ENCODE data around the gene KLHL2. TPM values are rescaled to one million over a fixed set of nuclear protein-coding genes. Genes with fewer than 3 reads are reported as not detected.
"Not testable (repeated sequence)": the region's sequence is repeated elsewhere in the genome, so short reads cannot be mapped to it uniquely, and the experiment has no call there.

Gene KLHL2
- total RNA-seq, 4 donors from 2014 or later = 12.5 to 16.4 (median 14.1) TPM

DNA sequence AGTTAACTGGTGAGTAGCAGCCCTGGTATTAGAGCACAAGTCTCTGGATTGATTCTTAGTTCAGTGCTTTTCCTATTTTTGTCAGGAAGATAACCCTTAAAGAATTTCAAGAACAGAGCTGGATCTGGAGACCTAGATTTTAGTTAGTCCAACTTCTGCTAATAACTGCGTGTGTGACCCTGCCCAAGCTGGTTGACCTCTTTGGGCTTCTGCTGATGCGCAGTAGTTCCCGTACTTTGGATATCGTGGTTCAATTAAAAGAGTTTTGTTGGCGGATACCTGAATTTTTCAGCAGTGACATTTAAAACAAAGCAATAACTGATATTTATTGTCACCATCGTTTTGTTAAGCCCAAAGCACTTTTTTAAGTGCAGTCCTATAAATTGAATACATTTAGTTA, 129.4 kb downstream of the KLHL2 start:
- WGBS = 93% methylated on average over 6 of the region's 6 CpGs
- no peak overlapping the region for H3K27ac ChIP-seq
- H3K9me3 ChIP-seq = no peaks in the 10 kb centered on the region
- no peaks in the 10 kb centered on the region for H3K4me1 ChIP-seq
- H3K36me3 ChIP-seq = peaks cover 31% of the 10 kb centered on the region
- H3K4me3 ChIP-seq = no peak overlapping the region
- H3K27me3 ChIP-seq = no peaks in the 10 kb centered on the region
- DNase-seq (ENCODE audit: low spot score in 2 of 2) = no peak
- TF ChIP-seq EP300 (IDR thresholded peaks at IDR 0.05) (no peak), POLR2A (IDR thresholded peaks at IDR 0.05) (no peak), POLR2AphosphoS5 (IDR thresholded peaks at IDR 0.05) (no peak)
- TF ChIP-seq, protein P1, sequence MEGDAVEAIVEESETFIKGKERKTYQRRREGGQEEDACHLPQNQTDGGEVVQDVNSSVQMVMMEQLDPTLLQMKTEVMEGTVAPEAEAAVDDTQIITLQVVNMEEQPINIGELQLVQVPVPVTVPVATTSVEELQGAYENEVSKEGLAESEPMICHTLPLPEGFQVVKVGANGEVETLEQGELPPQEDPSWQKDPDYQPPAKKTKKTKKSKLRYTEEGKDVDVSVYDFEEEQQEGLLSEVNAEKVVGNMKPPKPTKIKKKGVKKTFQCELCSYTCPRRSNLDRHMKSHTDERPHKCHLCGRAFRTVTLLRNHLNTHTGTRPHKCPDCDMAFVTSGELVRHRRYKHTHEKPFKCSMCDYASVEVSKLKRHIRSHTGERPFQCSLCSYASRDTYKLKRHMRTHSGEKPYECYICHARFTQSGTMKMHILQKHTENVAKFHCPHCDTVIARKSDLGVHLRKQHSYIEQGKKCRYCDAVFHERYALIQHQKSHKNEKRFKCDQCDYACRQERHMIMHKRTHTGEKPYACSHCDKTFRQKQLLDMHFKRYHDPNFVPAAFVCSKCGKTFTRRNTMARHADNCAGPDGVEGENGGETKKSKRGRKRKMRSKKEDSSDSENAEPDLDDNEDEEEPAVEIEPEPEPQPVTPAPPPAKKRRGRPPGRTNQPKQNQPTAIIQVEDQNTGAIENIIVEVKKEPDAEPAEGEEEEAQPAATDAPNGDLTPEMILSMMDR (IDR thresholded peaks at IDR 0.05) = no peak

DNA sequence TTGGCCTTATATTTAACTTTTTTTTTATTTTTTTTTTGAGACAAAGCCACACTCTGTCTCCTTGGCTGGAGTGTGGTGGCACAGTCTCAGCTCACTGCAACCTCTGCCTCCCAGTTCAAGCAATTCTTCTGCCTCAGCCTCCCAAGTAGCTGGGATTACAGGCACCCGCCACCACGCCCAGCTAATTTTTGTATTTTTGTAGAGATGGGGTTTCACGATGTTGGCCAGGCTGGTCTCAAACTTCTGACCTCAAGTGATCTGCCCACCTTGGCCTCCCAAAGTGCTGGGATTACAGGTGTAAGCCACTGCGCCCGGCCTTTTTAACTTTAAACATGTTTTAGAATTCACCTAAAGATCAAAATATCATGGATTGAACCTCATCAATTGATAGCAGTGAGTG, 135.0 kb downstream of the KLHL2 start:
- not testable (repeated sequence) for H3K4me1 ChIP-seq; H3K27me3 ChIP-seq; H3K4me3 ChIP-seq; H3K9me3 ChIP-seq; DNase-seq (ENCODE audit: low spot score in 2 of 2); H3K27ac ChIP-seq
- peaks cover 35% of the 10 kb centered on the region for H3K36me3 ChIP-seq
- WGBS = 94% methylated on average over 5 of the region's 5 CpGs

DNA sequence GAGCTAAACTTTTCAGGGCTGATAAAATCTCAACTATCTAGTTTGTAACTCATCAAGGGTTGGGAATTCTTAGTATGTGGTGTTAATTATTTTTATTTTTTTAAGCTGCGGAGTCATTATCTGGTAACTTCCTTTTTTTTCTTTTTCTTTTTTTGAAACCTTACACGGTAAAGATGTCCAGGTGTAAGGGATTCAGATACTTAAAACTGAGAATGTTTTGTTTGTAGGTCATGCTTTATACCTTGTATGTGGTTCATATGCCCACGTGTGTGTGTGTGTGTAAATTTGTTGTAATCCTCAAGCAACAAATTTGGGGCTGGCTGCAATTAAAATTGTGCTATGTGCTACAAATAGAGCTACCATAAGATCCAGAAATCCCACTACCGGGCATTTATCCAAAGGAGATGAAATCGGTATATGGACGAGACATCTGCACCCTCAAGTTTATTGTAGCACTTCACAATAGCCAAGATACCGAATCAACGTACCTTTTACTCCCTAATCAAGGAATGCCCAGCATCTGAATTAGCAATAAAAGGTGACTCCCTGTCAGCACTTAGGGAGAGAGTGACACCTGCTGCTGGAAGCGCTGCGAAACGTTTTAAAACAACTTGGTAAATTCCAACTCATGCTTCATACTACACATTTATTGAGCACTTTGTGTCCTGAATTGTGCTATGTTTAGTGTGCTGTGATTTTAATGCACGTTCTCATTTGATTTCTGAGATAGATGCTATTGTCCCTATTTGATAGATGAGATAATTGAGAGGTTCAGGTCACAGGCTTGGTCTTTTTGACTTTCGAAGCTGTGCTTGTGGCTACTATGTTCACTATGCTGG, 136.2 kb downstream of the KLHL2 start:
- Histone ChIP-seq H3K27ac (no peak overlapping the region), H3K4me3 (no peak overlapping the region), H3K27me3 (no peaks in the 10 kb centered on the region), H3K9me3 (no peaks in the 10 kb centered on the region), H3K4me1 (no peaks in the 10 kb centered on the region), H3K36me3 (peaks cover 35% of the 10 kb centered on the region)
- DNase-seq (ENCODE audit: low spot score in 2 of 2) = no peak
- WGBS = 72% methylated on average over 13 of the region's 13 CpGs
- TF ChIP-seq EP300 (IDR thresholded peaks at IDR 0.05) (no peak), POLR2A (IDR thresholded peaks at IDR 0.05) (no peak), POLR2AphosphoS5 (IDR thresholded peaks at IDR 0.05) (no peak)
- TF ChIP-seq, protein P1 (IDR thresholded peaks at IDR 0.05) = no peak

DNA sequence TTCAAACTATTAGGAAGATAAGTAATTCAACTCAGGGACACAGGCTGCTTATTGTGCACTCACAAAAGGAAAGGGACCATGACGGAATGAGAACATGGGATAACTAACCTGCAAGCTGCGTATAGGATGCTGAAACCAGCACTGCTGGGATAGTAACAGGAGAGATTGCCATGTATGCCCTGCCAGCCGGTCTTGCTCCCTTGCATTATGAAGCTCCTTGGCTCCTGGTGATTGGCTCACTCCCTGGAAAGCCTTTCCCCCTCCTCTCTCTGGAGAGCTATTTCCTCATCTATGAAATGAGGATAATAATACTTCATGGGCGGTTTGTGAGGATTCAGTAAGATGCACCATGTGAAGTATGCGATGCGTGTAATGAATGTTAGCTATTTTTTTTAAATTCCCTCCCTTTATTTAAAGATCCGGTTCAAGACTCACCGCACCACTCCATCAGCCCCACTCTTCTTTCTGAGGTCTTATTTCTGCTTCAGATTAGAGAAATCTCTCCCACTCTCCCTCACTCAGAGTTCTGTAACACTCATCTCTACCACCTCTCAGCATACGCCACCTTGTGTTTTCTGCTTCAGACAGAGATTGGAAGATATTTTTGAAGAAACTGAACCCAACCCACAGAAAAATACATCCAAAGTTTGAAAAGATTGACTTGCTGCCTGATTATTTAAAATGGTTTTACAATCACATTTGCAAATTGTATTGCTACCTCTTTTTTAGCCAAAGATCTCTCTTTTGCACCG, 138.5 kb downstream of the KLHL2 start:
- Histone ChIP-seq H3K27me3 (no peaks in the 10 kb centered on the region), H3K36me3 (peaks cover 16% of the 10 kb centered on the region), H3K4me1 (no peaks in the 10 kb centered on the region), H3K4me3 (no peak overlapping the region), H3K27ac (no peak overlapping the region), H3K9me3 (no peaks in the 10 kb centered on the region)
- WGBS = 70% methylated on average over 10 of the region's 10 CpGs
- TF ChIP-seq, protein P1 (IDR thresholded peaks at IDR 0.05) = no peak
- TF ChIP-seq EP300 (IDR thresholded peaks at IDR 0.05) (no peak), POLR2A (IDR thresholded peaks at IDR 0.05) (no peak), POLR2AphosphoS5 (IDR thresholded peaks at IDR 0.05) (no peak)
- DNase-seq (ENCODE audit: low spot score in 2 of 2) = no peak

DNA sequence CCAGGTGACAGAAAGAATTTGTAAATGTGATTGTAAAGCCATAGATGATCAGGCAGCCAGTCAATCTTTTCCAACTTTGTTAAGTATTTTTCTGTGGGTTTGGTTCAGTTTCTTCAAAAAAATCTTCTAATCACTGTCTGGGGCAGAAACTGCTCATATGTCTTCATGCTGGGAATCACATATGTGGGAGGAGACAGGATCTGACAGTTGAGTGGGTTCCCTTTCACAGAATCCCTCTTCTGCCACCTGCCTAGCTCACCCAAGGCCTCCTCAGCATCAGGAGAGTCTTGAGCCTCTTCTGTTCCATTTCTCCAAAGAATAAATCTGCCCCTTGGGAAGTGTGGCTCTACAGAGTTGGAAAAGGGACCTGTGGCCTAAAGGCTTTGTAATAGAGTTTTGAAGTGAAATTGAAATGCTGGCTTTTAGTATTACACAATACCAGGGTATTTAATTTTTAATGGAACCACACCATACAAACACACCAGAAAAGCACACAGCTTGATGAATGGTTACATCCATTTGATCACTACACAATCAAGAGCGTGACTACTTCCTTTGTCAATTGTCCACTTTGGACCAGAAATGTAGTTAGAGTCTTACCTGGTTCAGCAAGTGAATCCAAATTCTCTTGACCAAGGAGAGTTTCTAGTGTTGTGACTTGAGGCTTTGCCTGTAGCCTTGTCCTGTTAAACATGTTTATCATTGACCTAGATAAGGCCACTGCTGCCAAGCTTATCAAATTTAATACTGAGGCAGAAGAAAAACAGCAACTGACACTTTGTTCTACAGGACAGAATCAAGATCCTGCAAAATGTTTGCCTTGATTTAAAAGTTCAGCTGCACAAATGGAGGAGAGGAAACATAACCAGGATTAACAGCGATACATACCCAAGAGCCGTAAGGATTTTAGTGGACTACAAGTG, 140.5 kb downstream of the KLHL2 start:
- DNase-seq (ENCODE audit: low spot score in 2 of 2) = no peak
- Histone ChIP-seq H3K9me3 (no peaks in the 10 kb centered on the region), H3K36me3 (no peaks in the 10 kb centered on the region), H3K4me3 (no peak overlapping the region), H3K27ac (no peak overlapping the region), H3K4me1 (no peaks in the 10 kb centered on the region), H3K27me3 (no peaks in the 10 kb centered on the region)
- TF ChIP-seq POLR2A (IDR thresholded peaks at IDR 0.05) (no peak), POLR2AphosphoS5 (IDR thresholded peaks at IDR 0.05) (no peak), EP300 (IDR thresholded peaks at IDR 0.05) (no peak)
- TF ChIP-seq, protein P1 (IDR thresholded peaks at IDR 0.05) = no peak
- 89% methylated on average over 3 of the region's 3 CpGs for WGBS
